ENCODE results near the gene MYO5A. TPM values are rescaled to one million over a fixed set of nuclear protein-coding genes. Genes with fewer than 3 reads are reported as not detected.

Gene MYO5A
- total and polyA plus RNA-seq, 10 of the 15 experiments (the other 5 are each of a cell fraction or from before 2014, with no cell fraction given) = 4.2 to 42.9 (median 31.1) TPM

- no peak overlapping the region for H3K27ac ChIP-seq (ENCODE audit: control insufficient read depth, insufficient read depth)
- ChIA-PET POLR2A (interaction anchor here (1.2 to 1.8 kb wide), 2 partner anchors 15 to 17 kb away, joined by 3 to 5 read pairs; no protein-coding TSS in a partner anchor), CTCF (interaction anchor here (0.6 to 2.9 kb wide), 4 partner anchors 27 to 330 kb away, joined by 3 to 18 read pairs (median 4); no protein-coding TSS in a partner anchor), RAD21 (ENCODE audit: unreplicated experiment) (interaction anchor here (1.0 to 1.5 kb wide), 2 partner anchors 30 to 31 kb away, joined by 4 to 5 read pairs; no protein-coding TSS in a partner anchor), SMC1A (ENCODE audit: uncharacterized antibody, unreplicated experiment) (interaction anchor here (0.6 to 4.3 kb wide), 9 partner anchors 8 to 60 kb away, joined by 3 to 17 read pairs (median 5); no protein-coding TSS in a partner anchor)
- H3K9me3 ChIP-seq (replicated peaks; ENCODE audit: control insufficient read depth, insufficient read depth, low read length) = no peaks in the 10 kb centered on the region; the same call in 2 of the 3 replicates
- TF ChIP-seq ZNF687 (IDR thresholded peaks at IDR 0.05) (no peak), BCL3 (IDR thresholded peaks at IDR 0.05; ENCODE audit: borderline replicate concordance, insufficient read depth, low read depth, low read length, poor library complexity, severe bottlenecking) (peak; percentile 72)
- H3K4me2 ChIP-seq (ENCODE audit: control insufficient read depth, insufficient read depth) = no peak overlapping the region
- in situ Hi-C loops (cut with MboI) = no loop called here
- BruUV-seq (replicated peaks) = no TSS peak
- H3K27me3 ChIP-seq (replicated peaks in 1 of 2; ENCODE audit: control insufficient read depth in 2 of 2, insufficient read depth in 2 of 2, low read length in 1 of 2) = no peaks in the 10 kb centered on the region
- peaks cover 7% of the 10 kb centered on the region for H3K79me2 ChIP-seq (ENCODE audit: control insufficient read depth, insufficient read depth, low read length)
- ATAC-seq (peak; percentile 70), FAIRE-seq (no peak), DNase-seq (ENCODE audit: low read depth, low spot score) (no peak)
- H3K36me3 ChIP-seq (ENCODE audit: control insufficient read depth in 2 of 2, insufficient read depth in 2 of 2, low read length in 1 of 2) = no peaks in the 10 kb centered on the region; a peak in 1 of 4 replicates
- WGBS (ENCODE audit: insufficient coverage, insufficient replicate concordance, low lambda C conversion rate, missing lambda C conversion rate) = 95% methylated on average over 6 of the region's 6 CpGs
- no peaks in the 10 kb centered on the region for H4K20me1 ChIP-seq (ENCODE audit: control insufficient read depth, insufficient read depth)
- H3K4me3 ChIP-seq = no peak overlapping the region
- no peak overlapping the region for H2AFZ ChIP-seq (ENCODE audit: control insufficient read depth, low read depth, low read length)
- intact Hi-C loops (cut with micrococcal nuclease; ENCODE audit: unreplicated experiment) = no loop called here
- no peaks in the 10 kb centered on the region; the same call in 1 of the 2 replicates for H3K4me1 ChIP-seq (ENCODE audit: control insufficient read depth, insufficient read depth, low read length)
- no peak overlapping the region for H3K9ac ChIP-seq (ENCODE audit: control insufficient read depth, insufficient read depth, low read length)
Measured at GRCh38 chr15:52496776-52497470, 31.8 kb downstream of the MYO5A start.
